ENCODE data around the gene SEMA6A. TPM values are rescaled to one million over a fixed set of nuclear protein-coding genes. Genes with fewer than 3 reads are reported as not detected.

Gene SEMA6A
- polyA plus RNA-seq, 2 of the 4 experiments (the other 2 are of a cell fraction): 0.01 TPM; not detected in 1

DNA sequence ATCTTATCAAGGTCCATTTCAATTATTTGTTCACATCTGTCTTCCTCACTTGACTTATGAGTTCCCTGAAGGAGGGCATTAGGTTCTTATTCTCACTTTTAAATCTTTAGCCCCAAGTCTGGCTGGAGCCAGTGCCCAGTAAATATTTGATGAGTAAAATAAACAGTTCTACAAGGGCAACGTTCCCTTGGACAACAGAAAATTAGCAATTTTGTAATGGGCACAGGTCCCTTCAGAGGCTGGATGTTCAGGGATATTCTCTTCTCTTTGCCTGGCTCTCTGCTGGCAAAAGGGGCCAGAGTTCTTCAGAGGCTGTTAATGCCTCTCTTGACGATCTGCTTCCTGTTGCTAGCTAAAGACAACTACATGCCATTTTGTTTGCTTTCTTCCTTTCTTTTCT lies 149.7 kb downstream of the SEMA6A start:
- ATAC-seq (no peak), DNase-seq (ENCODE audit: low read depth in 1 of 2, low spot score in 1 of 2) (no peak), FAIRE-seq (no peak)
- ChIA-PET POLR2A (no interaction called here), CTCF (no interaction called here)
- Histone ChIP-seq H3K4me3 (no peak overlapping the region), H3K27ac (no peak overlapping the region), H3K4me1 (no peaks in the 10 kb centered on the region), H3K9me3 (no peaks in the 10 kb centered on the region), H3K4me2 (no peak overlapping the region)
- TF ChIP-seq EHF (CRISPR knock-in tag; IDR thresholded peaks at IDR 0.05): no peak
- TF ChIP-seq RNF2 (IDR thresholded peaks at IDR 0.05; ENCODE audit: borderline replicate concordance, low read depth): no peak
- TF ChIP-seq NFE2L2 (conservative IDR thresholded peaks at IDR 0.05; ENCODE audit: low read length): no peak
- TF ChIP-seq POLR2AphosphoS2 (conservative IDR thresholded peaks at IDR 0.05; ENCODE audit: low read length): no peak
- TF ChIP-seq ZFP36 (IDR thresholded peaks at IDR 0.05; ENCODE audit: borderline replicate concordance, partially characterized antibody): no peak
- TF ChIP-seq ZNF302 (CRISPR knock-in tag; IDR thresholded peaks at IDR 0.05): no peak
- TF ChIP-seq ZC3H11A (IDR thresholded peaks at IDR 0.05): no peak
- TF ChIP-seq, protein P1, sequence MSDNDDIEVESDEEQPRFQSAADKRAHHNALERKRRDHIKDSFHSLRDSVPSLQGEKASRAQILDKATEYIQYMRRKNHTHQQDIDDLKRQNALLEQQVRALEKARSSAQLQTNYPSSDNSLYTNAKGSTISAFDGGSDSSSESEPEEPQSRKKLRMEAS (IDR thresholded peaks at IDR 0.05): no peak
- no peak for TF ChIP-seq POLR2A (IDR thresholded peaks at IDR 0.05; ENCODE audit: low read length)
- TF ChIP-seq HEYL (CRISPR knock-in tag; IDR thresholded peaks at IDR 0.05): no peak
- TF ChIP-seq, protein P2, sequence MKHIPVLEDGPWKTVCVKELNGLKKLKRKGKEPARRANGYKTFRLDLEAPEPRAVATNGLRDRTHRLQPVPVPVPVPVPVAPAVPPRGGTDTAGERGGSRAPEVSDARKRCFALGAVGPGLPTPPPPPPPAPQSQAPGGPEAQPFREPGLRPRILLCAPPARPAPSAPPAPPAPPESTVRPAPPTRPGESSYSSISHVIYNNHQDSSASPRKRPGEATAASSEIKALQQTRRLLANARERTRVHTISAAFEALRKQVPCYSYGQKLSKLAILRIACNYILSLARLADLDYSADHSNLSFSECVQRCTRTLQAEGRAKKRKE (CRISPR knock-in tag; IDR thresholded peaks at IDR 0.05; ENCODE audit: low read depth): no peak
- TF ChIP-seq TFCP2L1 (CRISPR knock-in tag; IDR thresholded peaks at IDR 0.05): no peak
- TF ChIP-seq KDM5A (IDR thresholded peaks at IDR 0.05): no peak
- no peak for TF ChIP-seq CBX8 (IDR thresholded peaks at IDR 0.05)
- TF ChIP-seq EP300 (IDR thresholded peaks at IDR 0.05): no peak
- TF ChIP-seq RFX5 (IDR thresholded peaks at IDR 0.05): no peak
- 5% methylated on average over 2 of the region's 2 CpGs for WGBS (ENCODE audit: missing lambda C conversion rate)

DNA sequence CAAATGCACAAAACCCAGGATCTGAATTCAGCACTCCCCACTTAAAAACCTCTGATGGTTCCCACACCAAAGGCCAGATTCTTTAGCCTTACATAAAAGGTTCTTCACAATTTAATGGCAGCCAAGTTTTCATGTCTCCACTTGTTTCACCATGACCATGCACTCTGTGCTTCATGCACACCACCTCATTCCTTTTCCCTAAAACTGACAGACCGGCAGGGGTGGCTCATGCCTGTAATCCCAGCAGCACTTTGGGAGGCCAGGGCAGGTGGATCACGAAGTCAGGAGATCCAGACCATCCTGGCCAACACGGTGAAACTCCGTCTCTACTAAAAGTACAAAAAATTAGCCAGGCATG lies 150.4 kb downstream of the SEMA6A start:
- no peak for FAIRE-seq
- ChIA-PET CTCF (no interaction called here), POLR2A (no interaction called here)
- Histone ChIP-seq H3K4me2 (no peak overlapping the region), H3K4me3 (no peak overlapping the region), H3K9me3 (no peaks in the 10 kb centered on the region), H3K27ac (no peak overlapping the region), H3K4me1 (no peaks in the 10 kb centered on the region)
- 48% methylated on average over 4 of the region's 4 CpGs for WGBS (ENCODE audit: missing lambda C conversion rate)
- no peak for ATAC-seq
- TF ChIP-seq HOXB13 (CRISPR knock-in tag; IDR thresholded peaks at IDR 0.05; ENCODE audit: low read depth) (no peak), CBX2 (IDR thresholded peaks at IDR 0.05; ENCODE audit: borderline replicate concordance, low read depth) (no peak), HDAC2 (IDR thresholded peaks at IDR 0.05) (no peak), TP53 (CRISPR knock-in tag; IDR thresholded peaks at IDR 0.05) (no peak), EHMT2 (IDR thresholded peaks at IDR 0.05; ENCODE audit: low read depth) (no peak), JUN (IDR thresholded peaks at IDR 0.05) (no peak), ZC3H11A (IDR thresholded peaks at IDR 0.05) (no peak)
- TF ChIP-seq, protein P3, sequence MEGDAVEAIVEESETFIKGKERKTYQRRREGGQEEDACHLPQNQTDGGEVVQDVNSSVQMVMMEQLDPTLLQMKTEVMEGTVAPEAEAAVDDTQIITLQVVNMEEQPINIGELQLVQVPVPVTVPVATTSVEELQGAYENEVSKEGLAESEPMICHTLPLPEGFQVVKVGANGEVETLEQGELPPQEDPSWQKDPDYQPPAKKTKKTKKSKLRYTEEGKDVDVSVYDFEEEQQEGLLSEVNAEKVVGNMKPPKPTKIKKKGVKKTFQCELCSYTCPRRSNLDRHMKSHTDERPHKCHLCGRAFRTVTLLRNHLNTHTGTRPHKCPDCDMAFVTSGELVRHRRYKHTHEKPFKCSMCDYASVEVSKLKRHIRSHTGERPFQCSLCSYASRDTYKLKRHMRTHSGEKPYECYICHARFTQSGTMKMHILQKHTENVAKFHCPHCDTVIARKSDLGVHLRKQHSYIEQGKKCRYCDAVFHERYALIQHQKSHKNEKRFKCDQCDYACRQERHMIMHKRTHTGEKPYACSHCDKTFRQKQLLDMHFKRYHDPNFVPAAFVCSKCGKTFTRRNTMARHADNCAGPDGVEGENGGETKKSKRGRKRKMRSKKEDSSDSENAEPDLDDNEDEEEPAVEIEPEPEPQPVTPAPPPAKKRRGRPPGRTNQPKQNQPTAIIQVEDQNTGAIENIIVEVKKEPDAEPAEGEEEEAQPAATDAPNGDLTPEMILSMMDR (IDR thresholded peaks at IDR 0.05): no peak
- no peak for DNase-seq (ENCODE audit: low read depth in 1 of 2, low spot score in 1 of 2)

DNA sequence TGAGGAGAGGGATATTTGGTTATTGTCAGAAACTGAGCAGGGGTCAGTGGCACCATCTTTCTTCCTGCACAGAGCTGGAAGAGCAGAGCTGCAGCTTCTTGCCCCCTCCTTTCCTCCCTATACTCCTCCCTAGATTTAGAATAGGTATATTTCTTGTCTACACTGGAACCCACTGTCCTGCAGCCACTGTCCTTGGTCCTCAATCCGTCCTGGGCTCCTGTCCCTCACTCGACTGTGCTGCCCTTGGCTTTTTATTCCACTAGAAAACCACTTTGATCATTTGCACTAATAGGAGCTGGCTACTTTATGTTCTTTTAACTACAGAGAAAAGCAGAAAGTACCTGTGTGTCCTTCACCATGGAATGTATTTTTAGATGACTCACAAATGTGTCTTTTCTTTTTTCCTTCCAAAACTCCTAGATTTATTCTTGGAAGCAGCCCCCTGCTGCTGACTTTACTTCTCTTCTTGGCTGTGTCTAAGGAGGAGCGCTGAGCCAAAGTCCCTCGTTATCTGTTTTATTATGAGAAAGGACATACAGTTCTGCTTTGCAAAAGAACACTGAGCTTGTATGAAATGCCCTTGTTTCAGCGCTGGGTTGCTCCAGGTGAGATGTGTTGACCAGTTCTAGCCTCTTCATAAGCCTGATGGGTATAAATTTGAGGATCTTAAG lies 150.9 kb downstream of the SEMA6A start:
- H3K9me3 ChIP-seq: no peaks in the 10 kb centered on the region
- TF ChIP-seq, protein P4, sequence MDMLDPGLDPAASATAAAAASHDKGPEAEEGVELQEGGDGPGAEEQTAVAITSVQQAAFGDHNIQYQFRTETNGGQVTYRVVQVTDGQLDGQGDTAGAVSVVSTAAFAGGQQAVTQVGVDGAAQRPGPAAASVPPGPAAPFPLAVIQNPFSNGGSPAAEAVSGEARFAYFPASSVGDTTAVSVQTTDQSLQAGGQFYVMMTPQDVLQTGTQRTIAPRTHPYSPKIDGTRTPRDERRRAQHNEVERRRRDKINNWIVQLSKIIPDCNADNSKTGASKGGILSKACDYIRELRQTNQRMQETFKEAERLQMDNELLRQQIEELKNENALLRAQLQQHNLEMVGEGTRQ (IDR thresholded peaks at IDR 0.05): no peak
- TF ChIP-seq MAZ (IDR thresholded peaks at IDR 0.05; ENCODE audit: borderline replicate concordance, low read depth, low read length) (no peak), CEBPB (IDR thresholded peaks at IDR 0.05) (no peak), HEYL (CRISPR knock-in tag; IDR thresholded peaks at IDR 0.05) (no peak), CHD4 (IDR thresholded peaks at IDR 0.05; ENCODE audit: borderline replicate concordance) (no peak)
- no peak overlapping the region for H3K4me2 ChIP-seq
- no peak overlapping the region for H3K4me3 ChIP-seq
- ATAC-seq (no peak), DNase-seq (ENCODE audit: low read depth in 1 of 2, low spot score in 1 of 2) (no peak), FAIRE-seq (no peak)
- no peaks in the 10 kb centered on the region for H3K4me1 ChIP-seq
- ChIA-PET POLR2A (no interaction called here), CTCF (no interaction called here)
- no peak overlapping the region for H3K27ac ChIP-seq
- WGBS (ENCODE audit: missing lambda C conversion rate): 36% methylated on average over 5 of the region's 5 CpGs

Measured in A549 (cell line).